ENCODE results near the gene FAM222A. TPM values are rescaled to one million over a fixed set of nuclear protein-coding genes. Genes with fewer than 3 reads are reported as not detected.

FAM222A gene
- polyA plus RNA-seq, 1 donor from 2014 or later: 8.5 TPM

DNA sequence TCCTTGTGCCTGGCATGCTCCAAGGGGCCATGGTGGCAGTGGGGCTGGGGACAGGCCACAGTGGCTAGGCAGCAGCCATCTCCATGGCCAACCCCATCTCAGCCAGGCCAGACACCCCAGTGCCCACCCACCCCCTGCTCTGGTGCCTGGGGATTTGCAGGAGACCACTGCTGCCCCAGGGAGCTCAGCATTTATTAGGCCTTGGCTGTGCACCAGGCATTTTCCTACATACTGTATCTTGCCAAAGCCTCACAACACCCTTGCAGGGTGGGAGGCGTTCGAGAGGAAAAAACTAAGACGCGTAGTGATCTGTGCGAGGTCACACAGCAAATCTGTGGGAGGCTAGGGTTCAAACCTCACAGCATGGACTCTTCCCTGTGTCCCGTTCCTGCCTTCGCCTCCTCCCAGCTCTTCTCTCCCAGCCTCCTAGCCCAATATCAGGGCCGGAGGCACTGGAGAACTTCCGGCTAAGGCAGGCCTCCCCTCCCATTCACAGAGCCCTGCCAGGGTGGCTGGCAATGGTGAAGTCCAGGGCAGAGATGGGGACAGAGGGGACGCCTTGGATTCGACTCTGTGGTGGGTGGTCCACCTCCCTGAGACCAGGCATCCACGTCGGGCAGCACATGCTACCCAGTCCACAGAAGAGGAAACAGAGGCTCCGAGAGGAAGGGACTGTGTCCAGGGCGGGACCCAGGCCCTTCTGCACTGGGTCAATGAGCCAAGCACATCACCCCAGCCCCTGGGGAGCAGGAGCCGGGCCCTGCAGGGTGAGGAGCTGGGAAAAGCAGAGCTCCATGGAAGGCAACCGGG lies 57.4 kb downstream of the FAM222A start:
- Histone ChIP-seq H3K27me3 (ENCODE audit: insufficient read depth, low read depth, low read length) (no peaks in the 10 kb centered on the region), H3K9ac (ENCODE audit: low read length) (no peak overlapping the region), H3K27ac (ENCODE audit: low read length) (no peak overlapping the region), H2AFZ (ENCODE audit: low read depth, low read length) (no peak overlapping the region), H3K36me3 (ENCODE audit: insufficient read depth, low read length) (no peaks in the 10 kb centered on the region), H3F3A (ENCODE audit: insufficient read depth, low read length, poor library complexity, severe bottlenecking) (no peaks in the 10 kb centered on the region), H3K9me2 (ENCODE audit: insufficient read depth, low read length) (no peaks in the 10 kb centered on the region), H3K4me3 (ENCODE audit: low read length) (no peak overlapping the region), H3K9me3 (ENCODE audit: low read length) (no peaks in the 10 kb centered on the region), H4K20me1 (ENCODE audit: insufficient read depth) (no peaks in the 10 kb centered on the region), H3K79me2 (replicated peaks; ENCODE audit: insufficient read depth, low read length) (no peaks in the 10 kb centered on the region), H3K4me2 (ENCODE audit: low read length) (no peak overlapping the region)
- TF ChIP-seq, protein P1, sequence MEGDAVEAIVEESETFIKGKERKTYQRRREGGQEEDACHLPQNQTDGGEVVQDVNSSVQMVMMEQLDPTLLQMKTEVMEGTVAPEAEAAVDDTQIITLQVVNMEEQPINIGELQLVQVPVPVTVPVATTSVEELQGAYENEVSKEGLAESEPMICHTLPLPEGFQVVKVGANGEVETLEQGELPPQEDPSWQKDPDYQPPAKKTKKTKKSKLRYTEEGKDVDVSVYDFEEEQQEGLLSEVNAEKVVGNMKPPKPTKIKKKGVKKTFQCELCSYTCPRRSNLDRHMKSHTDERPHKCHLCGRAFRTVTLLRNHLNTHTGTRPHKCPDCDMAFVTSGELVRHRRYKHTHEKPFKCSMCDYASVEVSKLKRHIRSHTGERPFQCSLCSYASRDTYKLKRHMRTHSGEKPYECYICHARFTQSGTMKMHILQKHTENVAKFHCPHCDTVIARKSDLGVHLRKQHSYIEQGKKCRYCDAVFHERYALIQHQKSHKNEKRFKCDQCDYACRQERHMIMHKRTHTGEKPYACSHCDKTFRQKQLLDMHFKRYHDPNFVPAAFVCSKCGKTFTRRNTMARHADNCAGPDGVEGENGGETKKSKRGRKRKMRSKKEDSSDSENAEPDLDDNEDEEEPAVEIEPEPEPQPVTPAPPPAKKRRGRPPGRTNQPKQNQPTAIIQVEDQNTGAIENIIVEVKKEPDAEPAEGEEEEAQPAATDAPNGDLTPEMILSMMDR (IDR thresholded peaks at IDR 0.05; ENCODE audit: poor library complexity, severe bottlenecking): no peak
- TF ChIP-seq POLR2AphosphoS5 (IDR thresholded peaks at IDR 0.05) (no peak), EZH2 (IDR thresholded peaks at IDR 0.05; ENCODE audit: borderline replicate concordance, insufficient read depth, low read length, poor library complexity, severe bottlenecking) (no peak), EP300 (conservative IDR thresholded peaks at IDR 0.05; ENCODE audit: poor library complexity, severe bottlenecking) (no peak), MXI1 (conservative IDR thresholded peaks at IDR 0.05; ENCODE audit: poor library complexity, severe bottlenecking) (no peak), RAD21 (conservative IDR thresholded peaks at IDR 0.05) (no peak), SMC3 (conservative IDR thresholded peaks at IDR 0.05; ENCODE audit: poor library complexity) (no peak), TAF1 (IDR thresholded peaks at IDR 0.05; ENCODE audit: low read depth) (no peak)
- TF ChIP-seq, protein P2, sequence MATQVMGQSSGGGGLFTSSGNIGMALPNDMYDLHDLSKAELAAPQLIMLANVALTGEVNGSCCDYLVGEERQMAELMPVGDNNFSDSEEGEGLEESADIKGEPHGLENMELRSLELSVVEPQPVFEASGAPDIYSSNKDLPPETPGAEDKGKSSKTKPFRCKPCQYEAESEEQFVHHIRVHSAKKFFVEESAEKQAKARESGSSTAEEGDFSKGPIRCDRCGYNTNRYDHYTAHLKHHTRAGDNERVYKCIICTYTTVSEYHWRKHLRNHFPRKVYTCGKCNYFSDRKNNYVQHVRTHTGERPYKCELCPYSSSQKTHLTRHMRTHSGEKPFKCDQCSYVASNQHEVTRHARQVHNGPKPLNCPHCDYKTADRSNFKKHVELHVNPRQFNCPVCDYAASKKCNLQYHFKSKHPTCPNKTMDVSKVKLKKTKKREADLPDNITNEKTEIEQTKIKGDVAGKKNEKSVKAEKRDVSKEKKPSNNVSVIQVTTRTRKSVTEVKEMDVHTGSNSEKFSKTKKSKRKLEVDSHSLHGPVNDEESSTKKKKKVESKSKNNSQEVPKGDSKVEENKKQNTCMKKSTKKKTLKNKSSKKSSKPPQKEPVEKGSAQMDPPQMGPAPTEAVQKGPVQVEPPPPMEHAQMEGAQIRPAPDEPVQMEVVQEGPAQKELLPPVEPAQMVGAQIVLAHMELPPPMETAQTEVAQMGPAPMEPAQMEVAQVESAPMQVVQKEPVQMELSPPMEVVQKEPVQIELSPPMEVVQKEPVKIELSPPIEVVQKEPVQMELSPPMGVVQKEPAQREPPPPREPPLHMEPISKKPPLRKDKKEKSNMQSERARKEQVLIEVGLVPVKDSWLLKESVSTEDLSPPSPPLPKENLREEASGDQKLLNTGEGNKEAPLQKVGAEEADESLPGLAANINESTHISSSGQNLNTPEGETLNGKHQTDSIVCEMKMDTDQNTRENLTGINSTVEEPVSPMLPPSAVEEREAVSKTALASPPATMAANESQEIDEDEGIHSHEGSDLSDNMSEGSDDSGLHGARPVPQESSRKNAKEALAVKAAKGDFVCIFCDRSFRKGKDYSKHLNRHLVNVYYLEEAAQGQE (IDR thresholded peaks at IDR 0.05; ENCODE audit: borderline replicate concordance): no peak

DNA sequence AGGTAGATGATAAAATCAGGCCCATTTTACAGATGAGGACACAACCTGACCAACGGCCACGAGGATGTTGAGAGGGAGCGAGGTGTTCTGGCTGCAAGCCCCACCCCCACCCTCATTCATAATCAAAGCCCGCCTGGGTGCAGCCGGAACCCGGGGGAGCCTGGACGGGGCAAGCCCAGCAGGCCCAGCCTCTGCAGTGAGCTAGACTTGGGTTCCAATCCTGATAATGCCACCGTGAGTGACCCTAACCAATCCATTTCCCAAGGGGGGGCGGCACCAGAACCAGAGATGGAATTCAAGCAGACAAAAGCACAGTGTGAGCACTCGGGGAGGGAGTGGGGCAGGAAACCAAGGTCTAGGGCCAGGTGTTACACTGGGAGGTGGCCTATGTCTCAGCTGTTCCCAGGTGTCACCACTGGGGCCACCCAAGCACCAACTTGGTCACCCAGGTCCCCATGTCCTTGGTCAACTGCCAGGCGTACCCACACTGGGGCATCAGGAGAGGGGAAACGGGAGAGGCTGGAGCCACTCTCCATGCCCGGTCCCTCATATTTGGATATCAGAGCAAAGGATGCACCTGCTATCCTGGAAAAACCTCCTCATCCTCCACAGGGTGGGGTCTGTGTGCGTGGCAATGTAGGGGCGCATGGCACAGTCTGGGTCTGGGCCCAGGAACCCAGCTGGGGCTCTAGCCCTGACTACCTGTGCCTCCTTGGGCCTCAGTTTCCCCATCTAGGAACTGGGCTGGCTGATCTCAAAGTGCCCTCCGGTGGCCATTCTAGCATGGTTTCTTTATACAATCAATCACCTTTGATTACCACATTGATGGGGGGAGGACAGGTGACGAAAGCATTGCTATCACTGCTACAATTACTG lies 58.4 kb downstream of the FAM222A start:
- H3K27me3 ChIP-seq (ENCODE audit: insufficient read depth, low read depth, low read length): no peaks in the 10 kb centered on the region

More for the DNA sequence above, 58.4 kb downstream of the FAM222A start:
- Histone ChIP-seq H3F3A (ENCODE audit: insufficient read depth, low read length, poor library complexity, severe bottlenecking) (no peaks in the 10 kb centered on the region), H3K4me2 (ENCODE audit: low read length) (no peak overlapping the region), H3K9me3 (ENCODE audit: low read length) (no peaks in the 10 kb centered on the region), H3K27ac (ENCODE audit: low read length) (no peak overlapping the region), H4K20me1 (ENCODE audit: insufficient read depth) (no peaks in the 10 kb centered on the region), H3K36me3 (ENCODE audit: insufficient read depth, low read length) (no peaks in the 10 kb centered on the region), H3K9me2 (ENCODE audit: insufficient read depth, low read length) (no peaks in the 10 kb centered on the region), H3K79me2 (replicated peaks; ENCODE audit: insufficient read depth, low read length) (no peaks in the 10 kb centered on the region), H3K4me3 (ENCODE audit: low read length) (no peak overlapping the region), H2AFZ (ENCODE audit: low read depth, low read length) (no peak overlapping the region), H3K9ac (ENCODE audit: low read length) (no peak overlapping the region)
- TF ChIP-seq, protein P1 (IDR thresholded peaks at IDR 0.05; ENCODE audit: poor library complexity, severe bottlenecking): peak; percentile 31
- TF ChIP-seq EZH2 (IDR thresholded peaks at IDR 0.05; ENCODE audit: borderline replicate concordance, insufficient read depth, low read length, poor library complexity, severe bottlenecking): no peak
- TF ChIP-seq, protein P2 (IDR thresholded peaks at IDR 0.05; ENCODE audit: borderline replicate concordance): no peak
- no peak for TF ChIP-seq TAF1 (IDR thresholded peaks at IDR 0.05; ENCODE audit: low read depth)
- no peak for TF ChIP-seq MXI1 (conservative IDR thresholded peaks at IDR 0.05; ENCODE audit: poor library complexity, severe bottlenecking)
- peak; percentile 23 for TF ChIP-seq RAD21 (conservative IDR thresholded peaks at IDR 0.05)
- TF ChIP-seq EP300 (conservative IDR thresholded peaks at IDR 0.05; ENCODE audit: poor library complexity, severe bottlenecking): no peak
- TF ChIP-seq SMC3 (conservative IDR thresholded peaks at IDR 0.05; ENCODE audit: poor library complexity): peak; percentile 24
- TF ChIP-seq POLR2AphosphoS5 (IDR thresholded peaks at IDR 0.05): no peak

Measured in neural cell (in vitro differentiated cells).